Cardiac muscle cell (in vitro differentiated cells and primary cell): ENCODE results near the gene MCC. TPM values are rescaled to one million over a fixed set of nuclear protein-coding genes. Genes with fewer than 3 reads are reported as not detected.

Experiments
- DNase-seq, 2 donors: peaks; one replicate each; pipeline versions ENCODE4 v3.0.0 to v3.0.0-alpha.2; 2010 to 2017; ENCODE audit warnings: low read depth in 1 of 2, low spot score in 1 of 2
- H3K27ac ChIP-seq: fragments of 200-600 bp; sonication (generic); 2 replicates; pipeline ENCODE4 v1.5.1; 2016
- H3K27me3 ChIP-seq: fragments of 200-600 bp; sonication (generic); 2 replicates; pipeline ENCODE4 v1.6.0; 2016; ENCODE audit warnings: control low read depth
- H3K36me3 ChIP-seq: fragments of 200-600 bp; sonication (generic); 2 replicates; pipeline ENCODE4 v1.5.1; 2016; ENCODE audit warnings: control low read depth
- H3K4me1 ChIP-seq: fragments of 200-600 bp; sonication (generic); 2 replicates; pipeline ENCODE4 v1.8.1; 2017; ENCODE audit warnings: low read depth, mild to moderate bottlenecking, mixed run types
- H3K4me3 ChIP-seq: fragments of 200-600 bp; sonication (generic); 2 replicates; pipeline ENCODE4 v1.5.1; 2016; ENCODE audit warnings: mild to moderate bottlenecking
- H3K9me3 ChIP-seq: fragments of 200-600 bp; sonication (generic); 2 replicates; pipeline ENCODE4 v1.5.1; 2017; ENCODE audit warnings: low read depth, mild to moderate bottlenecking, control low read depth
- polyA plus RNA-seq: library from polyadenylated mRNA; unstranded; fragments of >200 nt; fragmentation: Nextera tagmentation; extraction: Ambion mirVana; gene quantifications from 2 replicates; pipeline ENCODE4 v1.2.1, GENCODE V29; 2016
- total RNA-seq: library from RNA; depleted of rRNA; stranded (reverse); fragments of >200 nt; gene quantifications from 2 replicates; pipeline ENCODE4 v1.2.3, GENCODE V29; 2016
- TF ChIP-seq, protein P1 (sequence below): IDR thresholded peaks from 2 replicates; pipeline ENCODE4 v1.5.1; 2012; ENCODE audit warnings: low read depth, mild to moderate bottlenecking, low read length

Gene MCC
- total and polyA plus RNA-seq, 2 experiments from 2014 or later = 37.8 to 137 TPM

DNA sequence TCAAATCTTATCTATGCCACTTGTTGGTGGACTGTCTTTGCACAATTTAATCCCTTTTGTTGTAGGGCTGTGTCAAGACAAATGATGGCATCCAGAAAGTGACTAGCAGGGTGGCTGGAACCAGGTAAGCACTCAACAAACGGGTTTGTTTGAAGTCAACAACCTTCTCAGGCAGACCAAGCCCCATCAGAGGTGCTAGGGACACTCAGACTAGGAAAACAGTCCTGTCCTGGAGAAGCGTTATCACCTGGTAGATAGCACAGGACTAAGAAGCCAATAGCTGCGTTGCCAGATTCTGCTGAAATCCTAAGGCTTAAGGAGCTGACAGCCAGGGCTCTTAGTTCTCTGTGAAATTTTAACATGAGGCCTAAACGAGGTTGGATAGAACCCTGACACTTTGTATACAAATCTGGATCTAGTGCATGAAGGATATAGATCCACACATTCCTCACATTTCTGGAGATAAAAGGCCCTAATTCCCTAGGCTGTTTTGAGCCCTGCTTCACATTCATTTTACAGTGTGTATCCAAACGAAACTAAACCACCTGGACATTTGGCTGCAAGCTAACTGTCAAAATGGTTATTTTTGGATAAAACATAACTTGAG is 331.9 kb downstream of the MCC start:
- peaks cover 49% of the 10 kb centered on the region for H3K4me1 ChIP-seq
- H3K27me3 ChIP-seq = no peaks in the 10 kb centered on the region
- H3K4me3 ChIP-seq = no peak overlapping the region
- no peaks in the 10 kb centered on the region for H3K36me3 ChIP-seq
- TF ChIP-seq, protein P1, sequence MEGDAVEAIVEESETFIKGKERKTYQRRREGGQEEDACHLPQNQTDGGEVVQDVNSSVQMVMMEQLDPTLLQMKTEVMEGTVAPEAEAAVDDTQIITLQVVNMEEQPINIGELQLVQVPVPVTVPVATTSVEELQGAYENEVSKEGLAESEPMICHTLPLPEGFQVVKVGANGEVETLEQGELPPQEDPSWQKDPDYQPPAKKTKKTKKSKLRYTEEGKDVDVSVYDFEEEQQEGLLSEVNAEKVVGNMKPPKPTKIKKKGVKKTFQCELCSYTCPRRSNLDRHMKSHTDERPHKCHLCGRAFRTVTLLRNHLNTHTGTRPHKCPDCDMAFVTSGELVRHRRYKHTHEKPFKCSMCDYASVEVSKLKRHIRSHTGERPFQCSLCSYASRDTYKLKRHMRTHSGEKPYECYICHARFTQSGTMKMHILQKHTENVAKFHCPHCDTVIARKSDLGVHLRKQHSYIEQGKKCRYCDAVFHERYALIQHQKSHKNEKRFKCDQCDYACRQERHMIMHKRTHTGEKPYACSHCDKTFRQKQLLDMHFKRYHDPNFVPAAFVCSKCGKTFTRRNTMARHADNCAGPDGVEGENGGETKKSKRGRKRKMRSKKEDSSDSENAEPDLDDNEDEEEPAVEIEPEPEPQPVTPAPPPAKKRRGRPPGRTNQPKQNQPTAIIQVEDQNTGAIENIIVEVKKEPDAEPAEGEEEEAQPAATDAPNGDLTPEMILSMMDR = no peak
- peak overlapping the region; percentile 81 for H3K27ac ChIP-seq
- no peak for DNase-seq
- no peaks in the 10 kb centered on the region for H3K9me3 ChIP-seq

DNA sequence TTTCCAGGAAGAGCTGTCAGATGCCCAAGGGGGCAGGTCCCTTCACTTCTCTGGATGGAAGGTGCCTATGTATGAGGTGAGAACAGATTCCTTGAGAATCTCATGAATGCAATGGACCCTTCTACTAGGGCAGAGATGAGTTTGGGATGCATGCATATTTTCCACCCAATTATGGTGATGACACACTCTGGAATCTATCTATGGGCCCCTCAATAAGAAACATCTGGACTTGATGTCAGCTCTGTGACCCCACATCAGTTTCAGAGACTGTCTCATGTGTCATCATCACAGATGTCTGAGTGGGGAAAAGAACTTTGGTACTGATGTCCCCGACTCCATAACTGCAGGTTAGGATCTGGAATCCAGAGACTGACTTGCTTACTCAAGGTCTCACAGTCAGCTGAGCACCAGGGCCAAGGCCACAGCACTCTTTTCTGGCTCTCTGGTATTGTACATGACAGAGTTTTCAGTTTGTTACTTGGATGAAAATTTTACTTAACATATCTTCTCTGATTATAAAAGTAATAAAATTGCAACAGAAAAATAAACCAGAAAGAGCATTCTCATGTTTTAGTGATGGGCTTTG is 334.6 kb downstream of the MCC start:
- Histone ChIP-seq H3K9me3 (no peaks in the 10 kb centered on the region), H3K4me3 (no peak overlapping the region), H3K27ac (no peak overlapping the region), H3K4me1 (peaks cover 41% of the 10 kb centered on the region), H3K36me3 (no peaks in the 10 kb centered on the region), H3K27me3 (no peaks in the 10 kb centered on the region)
- DNase-seq = no peak
- TF ChIP-seq, protein P1 = no peak

DNA sequence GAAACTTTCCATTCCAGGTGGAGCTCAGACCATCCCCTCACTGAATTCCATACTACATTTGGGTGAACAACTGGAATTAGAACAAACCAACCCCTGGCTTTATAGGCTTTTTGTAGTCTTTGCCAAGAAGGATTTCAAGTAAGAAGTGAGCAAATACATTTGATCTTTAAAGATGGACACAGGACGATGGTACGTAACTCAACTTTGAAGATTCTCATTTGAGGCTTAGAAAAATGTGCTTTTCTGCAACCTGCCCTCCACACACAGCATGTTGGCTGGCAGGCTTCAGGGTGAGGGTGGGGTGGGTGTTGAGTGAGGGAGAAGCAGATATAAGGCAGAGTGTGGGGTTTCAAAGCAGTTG is 335.9 kb downstream of the MCC start:
- no peak overlapping the region for H3K4me3 ChIP-seq
- no peaks in the 10 kb centered on the region for H3K36me3 ChIP-seq
- no peaks in the 10 kb centered on the region for H3K9me3 ChIP-seq
- DNase-seq = no peak
- peaks cover 38% of the 10 kb centered on the region for H3K4me1 ChIP-seq
- TF ChIP-seq, protein P1 = no peak
- no peaks in the 10 kb centered on the region for H3K27me3 ChIP-seq
- no peak overlapping the region for H3K27ac ChIP-seq

DNA sequence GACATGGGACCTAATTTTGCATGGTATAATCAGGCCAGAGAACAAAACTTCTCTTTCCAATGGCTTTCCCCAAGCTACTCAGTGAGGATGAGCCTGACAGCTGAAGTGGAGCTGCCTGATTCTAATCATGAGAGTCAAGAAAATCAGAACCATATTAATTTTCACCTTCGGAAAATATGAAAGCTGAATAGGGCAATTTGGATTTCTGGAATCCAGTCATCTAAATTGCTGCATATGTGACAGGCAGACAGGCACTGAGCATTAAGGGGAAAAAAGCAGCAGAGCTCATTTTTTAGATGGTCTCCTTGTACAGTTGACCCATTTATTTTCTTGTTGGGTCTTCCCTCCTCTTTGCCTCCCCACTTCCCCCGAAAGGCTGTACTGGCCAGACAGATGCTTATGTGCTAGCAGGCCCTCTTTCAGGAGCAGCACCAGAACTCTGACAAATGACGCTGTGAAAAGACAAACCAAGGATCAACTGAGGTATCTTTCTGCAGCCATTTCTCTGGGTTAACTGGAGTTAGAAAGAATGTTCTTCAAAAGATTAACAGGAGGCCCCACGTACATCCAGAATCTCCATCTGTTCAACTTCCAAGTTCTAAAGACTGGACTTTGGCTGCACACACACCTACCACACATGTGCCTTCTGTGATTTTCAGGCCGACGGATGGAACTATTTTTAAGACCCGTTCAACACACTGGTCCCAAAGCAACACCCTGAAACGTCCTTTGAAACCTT is 336.4 kb downstream of the MCC start:
- TF ChIP-seq, protein P1 = no peak
- no peaks in the 10 kb centered on the region for H3K27me3 ChIP-seq

DNA sequence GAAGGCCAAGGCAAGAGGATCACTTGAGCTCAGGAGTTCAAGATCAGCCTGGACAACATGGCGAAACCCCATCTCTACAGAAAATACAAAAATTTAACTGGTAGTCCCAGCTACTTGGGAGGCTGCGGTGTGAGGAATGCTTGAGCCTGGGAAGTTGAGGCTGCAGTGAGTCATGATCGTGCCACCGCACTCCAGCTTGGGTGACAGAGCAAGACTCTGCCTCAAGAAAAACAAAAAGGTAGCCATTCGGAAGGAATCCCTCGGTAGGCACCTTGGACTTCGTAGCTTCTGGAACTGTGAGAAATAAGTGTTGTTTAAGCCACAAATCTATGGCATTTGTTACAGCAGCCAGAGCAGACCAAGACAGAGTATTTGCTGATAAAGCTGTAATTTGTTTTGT is 337.4 kb downstream of the MCC start:
- H3K36me3 ChIP-seq = no peaks in the 10 kb centered on the region
- TF ChIP-seq, protein P1 = no peak

More for the DNA sequence above, 336.4 kb downstream of the MCC start:
- Histone ChIP-seq H3K27ac (no peak overlapping the region), H3K9me3 (no peaks in the 10 kb centered on the region), H3K4me3 (no peak overlapping the region), H3K4me1 (peaks cover 37% of the 10 kb centered on the region), H3K36me3 (no peaks in the 10 kb centered on the region)
- no peak for DNase-seq

More for the DNA sequence above, 337.4 kb downstream of the MCC start:
- Histone ChIP-seq H3K27me3 (no peaks in the 10 kb centered on the region), H3K9me3 (no peaks in the 10 kb centered on the region), H3K27ac (no peak overlapping the region), H3K4me3 (no peak overlapping the region), H3K4me1 (peaks cover 30% of the 10 kb centered on the region)
- no peak for DNase-seq
